ENCODE data around the gene PPFIA2.

The PPFIA2 gene

GRCh38 chr12:81450920-81451739 lies 308.0 kb downstream of the PPFIA2 start:
- DNase-seq, result peak in 24 of 56 donors; percentile 1 to 50 (median 14)

DNA sequence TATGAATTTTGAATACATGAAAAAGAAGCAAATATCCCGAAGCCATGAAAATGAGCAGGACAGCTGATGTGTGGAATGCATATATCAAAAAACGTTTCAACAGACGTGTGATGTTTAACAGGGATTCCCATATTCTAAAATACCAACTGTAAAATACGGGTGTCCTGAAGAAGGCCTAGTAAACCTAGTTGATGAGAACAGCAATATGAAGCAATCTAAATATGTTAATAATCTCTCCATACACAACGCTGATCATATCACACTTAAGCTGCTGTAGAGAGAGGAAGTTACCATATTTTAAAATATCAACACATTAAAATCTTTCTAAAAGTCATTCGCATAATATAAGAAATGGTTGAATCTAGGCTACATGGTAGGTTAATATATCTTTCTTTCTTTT lies 317.5 kb downstream of the PPFIA2 start:
- DNase-seq, result no peak

- peak in 1 of 56 donors; percentile 14 for DNase-seq
Measured at GRCh38 chr12:81440001-81440400, 319.1 kb downstream of the PPFIA2 start.

DNA sequence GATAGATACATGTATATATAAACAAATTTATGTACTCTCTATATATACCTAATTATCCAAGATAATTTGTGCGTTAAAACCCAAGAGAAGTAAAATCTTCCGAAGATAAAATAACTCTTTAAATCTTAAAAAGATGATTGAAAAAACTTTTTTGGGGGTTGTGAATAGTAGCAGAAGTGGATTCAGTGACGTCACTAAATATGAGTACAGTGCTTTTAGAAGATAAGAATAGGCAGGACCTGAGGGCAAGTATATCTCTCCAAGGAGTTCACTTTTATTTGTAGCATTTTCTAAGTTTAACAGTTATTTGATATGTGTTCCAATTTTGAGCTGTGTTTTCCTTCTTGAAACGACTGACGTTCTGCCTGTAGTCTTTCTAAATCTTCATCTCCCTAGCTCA lies 319.8 kb downstream of the PPFIA2 start:
- DNase-seq, result no peak

DNA sequence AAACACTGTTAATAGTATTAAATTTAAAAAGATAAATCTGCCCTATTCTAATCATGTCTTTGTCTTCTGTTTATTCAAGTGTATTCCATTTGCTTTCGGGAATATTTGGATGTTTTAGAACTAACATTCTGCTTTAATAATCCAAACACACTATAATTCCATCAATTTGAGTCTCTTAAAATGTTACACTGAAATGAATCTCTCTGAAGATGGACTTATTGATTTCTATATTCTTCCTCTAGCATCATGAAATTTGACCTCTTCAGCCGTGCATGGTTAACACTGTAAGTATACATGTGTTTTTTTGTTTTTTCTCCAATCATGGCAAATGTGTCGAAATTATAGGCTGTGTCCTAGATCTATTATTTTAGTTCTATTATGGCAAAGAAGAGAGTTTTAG lies 342.1 kb downstream of the PPFIA2 start:
- DNase-seq, result no peak

- DNase-seq, result no peak
Measured at GRCh38 chr12:81416571-81416970, 342.6 kb downstream of the PPFIA2 start.

DNA sequence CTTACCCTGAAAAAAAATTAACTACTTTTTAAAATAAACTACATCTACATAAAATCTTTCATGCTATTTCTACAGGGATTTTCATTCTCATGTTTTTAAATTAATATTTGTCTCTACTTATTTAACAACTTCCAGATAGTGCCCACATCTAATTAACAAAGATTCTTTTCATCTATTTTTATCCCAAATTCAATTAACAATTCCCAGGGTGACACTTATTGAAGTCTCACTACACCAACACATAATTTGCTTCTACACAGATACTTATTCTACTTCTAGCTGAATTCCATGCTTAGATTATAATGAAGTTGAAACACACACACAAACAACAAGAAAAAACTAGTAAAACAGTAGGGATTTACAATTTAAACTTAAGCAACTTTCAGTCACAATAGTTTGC lies 344.7 kb downstream of the PPFIA2 start:
- no peak for DNase-seq

DNA sequence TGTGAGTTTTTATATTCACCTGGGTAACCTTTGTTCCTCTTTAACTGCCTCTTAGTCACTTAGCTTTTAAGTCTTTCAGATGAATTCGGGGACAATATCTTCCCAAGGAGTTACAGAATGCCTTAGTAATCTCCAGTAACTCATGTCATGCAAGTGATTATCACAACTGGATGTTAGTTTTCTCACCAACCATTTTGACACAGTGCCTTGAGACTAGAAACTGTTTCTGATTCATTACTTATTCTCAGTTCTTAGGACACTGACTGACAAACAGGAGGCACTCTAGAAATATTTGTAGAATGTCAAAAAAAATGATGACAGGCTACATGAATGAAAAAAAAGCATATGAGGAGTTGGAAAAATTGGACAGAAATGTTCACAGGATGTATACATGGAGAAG lies 346.2 kb downstream of the PPFIA2 start:
- DNase-seq, result no peak

GRCh38 chr12:81403348-81403747 lies 355.8 kb downstream of the PPFIA2 start:
- no peak for DNase-seq

DNA sequence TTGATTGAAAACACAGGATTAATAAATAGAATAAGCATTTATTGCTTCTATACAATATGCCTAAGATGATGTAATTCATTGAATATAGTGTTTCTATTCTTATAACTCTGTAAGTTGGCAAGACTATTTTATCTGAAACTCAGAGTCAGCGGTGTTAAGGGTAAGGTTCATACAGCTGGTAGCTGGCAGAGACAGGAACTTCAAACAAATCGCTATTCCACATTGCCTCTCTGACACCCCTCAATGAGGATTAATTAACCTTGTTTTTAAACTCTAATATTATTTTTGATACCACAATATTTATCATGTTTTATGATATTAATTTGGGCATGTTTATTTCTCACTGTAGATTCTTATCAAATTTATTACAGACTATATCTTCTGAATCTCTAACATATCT lies 357.9 kb downstream of the PPFIA2 start:
- DNase-seq, result no peak

DNA sequence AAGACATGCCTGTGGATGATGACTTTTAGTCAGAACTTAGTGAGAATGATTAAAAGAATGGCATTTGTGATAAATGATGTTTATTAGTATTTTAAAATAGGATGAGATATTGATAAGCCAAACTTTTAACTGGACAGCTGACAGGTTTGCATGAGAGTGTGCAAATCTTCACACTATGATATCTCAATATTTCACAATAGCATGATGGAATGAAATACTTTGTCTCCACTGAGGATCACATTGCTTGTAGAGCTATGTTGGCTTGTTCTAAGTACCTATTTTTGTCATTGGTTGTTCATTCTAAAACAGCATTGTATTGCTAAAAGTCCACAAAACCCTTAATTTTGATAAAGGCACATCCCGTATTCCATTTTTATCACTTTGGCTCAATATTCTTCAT lies 359.1 kb downstream of the PPFIA2 start:
- no peak for DNase-seq

DNA sequence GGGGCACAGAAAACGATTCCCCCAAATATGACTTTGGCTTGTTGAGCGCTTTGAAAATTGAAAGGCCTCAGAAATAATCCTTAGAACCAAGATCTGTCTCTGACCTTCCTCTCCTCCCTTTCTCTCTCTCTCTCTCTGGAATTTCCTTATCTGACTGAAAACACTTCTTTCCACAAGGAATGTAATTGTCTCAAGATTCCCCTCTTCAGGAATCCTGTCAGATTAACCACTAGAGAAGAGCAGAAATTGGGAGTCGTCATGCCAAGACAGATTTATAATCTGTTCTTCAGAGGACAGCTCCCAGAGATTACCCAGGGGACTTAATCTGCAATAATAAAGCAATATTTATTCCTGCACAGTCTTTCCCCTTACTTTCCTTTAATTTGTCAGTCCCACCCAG lies 363.7 kb downstream of the PPFIA2 start:
- DNase-seq, result no peak

- DNase-seq, result no peak
Measured at GRCh38 chr12:81389550-81390099, 369.5 kb downstream of the PPFIA2 start.

DNA sequence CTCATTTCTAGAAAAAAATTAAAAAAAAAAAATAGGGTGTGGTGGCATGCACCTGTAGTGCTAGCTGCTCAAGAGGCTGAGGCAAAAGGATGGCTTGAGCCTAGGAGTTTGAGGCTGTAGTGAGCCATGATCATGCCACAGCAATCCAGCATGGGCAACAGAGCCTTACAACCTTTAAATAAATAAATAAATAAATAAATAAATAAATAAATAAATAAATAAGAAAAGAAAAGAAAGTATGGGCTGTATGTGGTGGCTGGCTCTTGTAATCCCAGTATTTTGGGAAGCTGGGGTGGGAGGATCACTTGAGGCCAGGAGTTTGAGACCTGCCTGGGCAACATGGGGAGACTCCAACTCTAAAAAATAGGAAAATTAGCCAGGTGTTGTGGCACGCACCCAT lies 373.0 kb downstream of the PPFIA2 start:
- no peak for DNase-seq

DNA sequence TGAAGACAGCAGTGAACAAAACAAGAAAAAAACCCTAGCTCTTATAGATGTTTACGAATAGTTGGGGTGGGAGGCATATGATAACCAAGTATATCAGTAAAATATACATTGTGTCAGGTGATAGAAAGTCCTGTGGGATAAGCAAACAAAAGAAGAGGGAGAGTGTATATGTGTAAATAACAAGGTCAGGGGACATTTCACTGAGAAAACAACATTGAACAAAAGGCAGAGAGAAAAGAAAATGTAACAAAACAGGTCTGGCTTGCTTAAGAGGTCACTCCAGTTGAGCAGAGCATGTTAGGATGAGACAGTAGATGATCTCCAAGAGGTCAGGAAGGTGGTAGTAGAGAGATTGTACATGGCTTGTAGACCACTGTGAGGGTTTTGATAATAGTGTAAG lies 377.2 kb downstream of the PPFIA2 start:
- DNase-seq, result no peak

GRCh38 chr12:81378601-81379285 lies 380.4 kb downstream of the PPFIA2 start:
- DNase-seq, result no peak

DNA sequence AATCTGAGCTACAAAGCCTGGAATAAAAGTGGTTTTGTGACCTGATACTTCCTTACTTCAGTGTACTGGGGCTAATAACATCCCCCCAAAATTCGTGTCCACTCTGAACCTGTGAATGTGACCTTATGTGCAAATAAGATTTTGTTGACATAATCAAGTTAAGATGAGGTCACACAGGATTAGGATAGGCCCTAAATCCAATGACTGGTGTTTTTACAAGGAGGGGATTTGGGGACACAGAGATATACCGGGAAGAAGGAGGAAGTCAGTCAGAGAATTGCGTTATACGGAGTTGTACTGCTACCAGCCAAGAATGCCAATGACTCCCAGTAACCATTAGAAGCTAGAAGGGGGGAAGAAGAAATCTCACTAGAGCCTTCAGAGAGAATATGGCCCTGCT lies 381.4 kb downstream of the PPFIA2 start:
- DNase-seq, result no peak

DNA sequence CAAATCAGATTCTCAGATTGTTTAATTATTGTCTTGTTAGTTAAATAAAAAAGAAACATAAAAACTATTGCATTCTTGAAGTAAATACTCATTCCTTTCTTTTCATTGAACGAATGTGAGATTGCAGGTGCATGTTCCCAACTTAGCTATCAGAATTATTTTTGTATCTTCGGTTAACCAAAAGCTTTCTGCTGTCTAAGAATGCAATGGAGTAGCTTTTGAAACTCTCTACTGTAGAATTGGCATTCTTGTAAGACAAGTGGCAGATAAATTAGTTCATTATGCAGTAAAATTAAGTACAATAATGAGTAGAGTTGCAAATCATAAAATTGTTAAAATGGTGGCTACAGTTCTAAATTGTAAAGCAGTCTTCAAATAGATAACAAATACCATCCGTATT lies 383.2 kb downstream of the PPFIA2 start:
- no peak for DNase-seq

GRCh38 chr12:81370456-81370855 lies 388.7 kb downstream of the PPFIA2 start:
- no peak for DNase-seq

DNA sequence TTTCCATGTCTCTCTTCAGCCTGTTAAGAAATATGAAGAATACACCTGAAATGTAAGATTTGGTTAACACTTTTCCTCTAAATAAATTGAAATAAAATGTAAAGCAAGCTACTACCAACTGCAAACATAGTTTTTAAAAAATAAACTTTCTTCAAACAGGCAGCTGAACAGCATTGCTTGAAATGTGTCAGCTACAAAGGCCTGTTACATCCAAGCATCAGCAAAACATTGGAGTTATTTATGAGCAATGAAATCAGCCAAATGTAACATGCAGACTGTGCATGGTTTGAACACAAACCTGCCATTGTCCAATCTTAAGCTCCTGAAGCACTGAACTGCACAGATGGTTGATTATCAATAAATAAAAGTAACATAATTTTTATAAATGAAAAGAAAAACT lies 390.0 kb downstream of the PPFIA2 start:
- DNase-seq, result peak in 4 of 56 donors; percentile 0 to 30 (median 8)

DNA sequence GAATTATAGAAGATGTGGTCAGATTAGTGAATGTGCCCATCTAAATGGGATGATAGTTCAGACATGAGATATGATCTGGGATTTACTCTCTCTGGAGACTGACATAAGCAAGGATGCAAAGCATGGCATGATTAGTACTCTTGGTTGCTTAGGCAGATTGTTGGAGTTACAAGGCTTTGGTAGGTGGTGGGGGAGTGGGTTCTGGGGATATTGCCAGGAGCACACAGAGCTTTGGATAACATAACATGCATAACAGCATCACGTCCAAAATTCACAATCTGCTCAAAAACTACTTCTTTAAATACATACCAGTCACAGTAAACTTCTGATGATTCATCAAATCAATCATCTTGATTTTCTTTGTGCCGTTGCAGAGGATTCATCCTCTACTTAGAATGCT lies 393.9 kb downstream of the PPFIA2 start:
- DNase-seq, result peak in 4 of 56 donors; percentile 2 to 11 (median 8)

DNA sequence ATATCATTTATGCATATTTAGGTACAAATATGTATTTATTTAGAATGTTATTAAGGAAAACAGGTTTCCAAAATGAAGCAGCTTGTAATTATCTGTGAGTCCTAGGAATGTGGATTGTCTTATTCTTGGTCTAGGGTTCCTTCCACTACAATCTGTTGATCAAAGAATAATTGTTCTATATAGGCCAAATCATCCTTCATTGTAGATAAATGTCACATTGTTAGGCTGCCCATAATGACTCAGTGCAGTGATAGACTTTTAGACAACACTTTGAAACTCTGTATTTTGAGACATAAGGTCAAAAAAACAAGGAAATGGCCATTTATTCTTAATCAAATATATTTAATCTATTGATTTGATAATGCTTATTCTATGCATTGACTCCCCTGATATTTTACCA lies 398.2 kb downstream of the PPFIA2 start:
- DNase-seq, result peak in 1 of 56 donors; percentile 30

DNA sequence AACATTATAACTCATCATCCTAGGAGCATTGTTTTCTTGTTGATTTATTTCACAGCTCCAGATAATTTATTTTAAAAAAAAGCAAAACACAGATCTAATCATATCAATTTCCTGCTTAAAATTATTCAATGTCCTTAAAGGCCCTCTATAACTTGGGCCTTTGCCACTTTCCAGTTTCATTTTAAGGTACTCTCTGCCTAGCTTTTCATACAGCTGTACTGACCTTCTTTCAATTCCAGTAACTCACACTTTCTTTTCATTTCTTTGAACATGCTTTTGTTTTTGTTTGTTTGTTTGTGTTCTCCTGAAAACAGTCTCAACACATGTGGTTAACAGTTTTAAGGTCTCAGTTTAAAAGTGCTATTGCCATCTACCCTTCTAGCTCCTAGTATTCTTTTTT lies 399.4 kb downstream of the PPFIA2 start:
- no peak for DNase-seq
